Measurements from ENCODE around the gene DHH. TPM values are rescaled to one million over a fixed set of nuclear protein-coding genes. Genes with fewer than 3 reads are reported as not detected.

DHH gene
- total RNA-seq, 2 experiments from 2014 or later, result 0.06 to 0.17 TPM

GRCh38 chr12:49126852-49127763, 32.5 kb upstream of the DHH start:
- H3K27ac ChIP-seq (ENCODE audit: low read depth, low read length, poor library complexity, severe bottlenecking), result no peak overlapping the region
- no TSS peak for BruUV-seq (replicated peaks)

GRCh38 chr12:49121047-49121696, 26.6 kb upstream of the DHH start:
- Histone ChIP-seq H3K4me3 (ENCODE audit: low read depth, low read length, poor library complexity, severe bottlenecking) (no peak overlapping the region), H3K79me2 (ENCODE audit: insufficient read depth, low read depth, low read length) (no peaks in the 10 kb centered on the region), H2AFZ (ENCODE audit: low read length) (no peak overlapping the region), H3K4me1 (ENCODE audit: insufficient read depth, low read length, poor library complexity, severe bottlenecking) (no peaks in the 10 kb centered on the region), H4K20me1 (ENCODE audit: insufficient read depth, low read length) (no peaks in the 10 kb centered on the region), H3K9me3 (ENCODE audit: low read length) (no peaks in the 10 kb centered on the region), H3K36me3 (ENCODE audit: insufficient read depth, low read length) (0 out of 2 replicates have a peak, but pooled peaks cover 7% of the 10 kb centered on the region), H3K9me2 (ENCODE audit: insufficient read depth, low read length) (no peaks in the 10 kb centered on the region), H3K4me2 (ENCODE audit: low read length) (no peak overlapping the region), H3K27ac (ENCODE audit: low read depth, low read length, poor library complexity, severe bottlenecking) (no peak overlapping the region)
- CTCF ChIA-PET (ENCODE audit: unreplicated experiment), result no interaction called here
- intact Hi-C loops (cut with micrococcal nuclease; ENCODE audit: unreplicated experiment), result loop anchor here (1.0 kb wide), 1 partner anchor 33 kb away; no protein-coding TSS in a partner anchor
- TF ChIP-seq EZH2phosphoT487 (IDR thresholded peaks at IDR 0.05; ENCODE audit: borderline replicate concordance, low read depth, low read length), result no peak
- TF ChIP-seq, protein P1, sequence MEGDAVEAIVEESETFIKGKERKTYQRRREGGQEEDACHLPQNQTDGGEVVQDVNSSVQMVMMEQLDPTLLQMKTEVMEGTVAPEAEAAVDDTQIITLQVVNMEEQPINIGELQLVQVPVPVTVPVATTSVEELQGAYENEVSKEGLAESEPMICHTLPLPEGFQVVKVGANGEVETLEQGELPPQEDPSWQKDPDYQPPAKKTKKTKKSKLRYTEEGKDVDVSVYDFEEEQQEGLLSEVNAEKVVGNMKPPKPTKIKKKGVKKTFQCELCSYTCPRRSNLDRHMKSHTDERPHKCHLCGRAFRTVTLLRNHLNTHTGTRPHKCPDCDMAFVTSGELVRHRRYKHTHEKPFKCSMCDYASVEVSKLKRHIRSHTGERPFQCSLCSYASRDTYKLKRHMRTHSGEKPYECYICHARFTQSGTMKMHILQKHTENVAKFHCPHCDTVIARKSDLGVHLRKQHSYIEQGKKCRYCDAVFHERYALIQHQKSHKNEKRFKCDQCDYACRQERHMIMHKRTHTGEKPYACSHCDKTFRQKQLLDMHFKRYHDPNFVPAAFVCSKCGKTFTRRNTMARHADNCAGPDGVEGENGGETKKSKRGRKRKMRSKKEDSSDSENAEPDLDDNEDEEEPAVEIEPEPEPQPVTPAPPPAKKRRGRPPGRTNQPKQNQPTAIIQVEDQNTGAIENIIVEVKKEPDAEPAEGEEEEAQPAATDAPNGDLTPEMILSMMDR (conservative IDR thresholded peaks at IDR 0.05; ENCODE audit: low read length), result peak; percentile 62
- BruUV-seq (replicated peaks), result no TSS peak
- POLR2A ChIA-PET, result interaction anchor here (0.7 to 1.2 kb wide), 2 partner anchors 9 to 69 kb away, joined by 3 to 4 read pairs; no protein-coding TSS in a partner anchor
- peak; percentile 26 for DNase-seq (ENCODE audit: low spot score)

More at GRCh38 chr12:49126852-49127763, 32.5 kb upstream of the DHH start:
- no peaks in the 10 kb centered on the region for H3K9me2 ChIP-seq (ENCODE audit: insufficient read depth, low read length)
- H3K4me2 ChIP-seq (ENCODE audit: low read length), result no peak overlapping the region
- H2AFZ ChIP-seq (ENCODE audit: low read length), result no peak overlapping the region
- H3K36me3 ChIP-seq (ENCODE audit: insufficient read depth, low read length), result peaks cover 52% of the 10 kb centered on the region
- TF ChIP-seq EZH2phosphoT487 (IDR thresholded peaks at IDR 0.05; ENCODE audit: borderline replicate concordance, low read depth, low read length), result no peak
- TF ChIP-seq, protein P1 (conservative IDR thresholded peaks at IDR 0.05; ENCODE audit: low read length), result no peak
- H3K4me3 ChIP-seq (ENCODE audit: low read depth, low read length, poor library complexity, severe bottlenecking), result no peak overlapping the region
- peaks cover 15% of the 10 kb centered on the region for H4K20me1 ChIP-seq (ENCODE audit: insufficient read depth, low read length)
- POLR2A ChIA-PET, result no interaction called here
- DNase-seq (ENCODE audit: low spot score), result no peak
- intact Hi-C loops (cut with micrococcal nuclease; ENCODE audit: unreplicated experiment), result no loop called here
- H3K9me3 ChIP-seq (ENCODE audit: low read length), result no peaks in the 10 kb centered on the region
- H3K79me2 ChIP-seq (ENCODE audit: insufficient read depth, low read depth, low read length), result peaks cover 29% of the 10 kb centered on the region
- CTCF ChIA-PET (ENCODE audit: unreplicated experiment), result no interaction called here
- H3K4me1 ChIP-seq (ENCODE audit: insufficient read depth, low read length, poor library complexity, severe bottlenecking), result peaks cover 14% of the 10 kb centered on the region
